CD4-positive, alpha-beta T cell treated with Interleukin-10 for 1 hour (primary cell): ENCODE measurements around the gene SLC6A5.
"Not testable (repeated sequence)": the region's sequence is repeated elsewhere in the genome, so short reads cannot be mapped to it uniquely, and the experiment has no call there.

ENCODE experiments used
- DNase-seq: peaks from one replicate; pipeline ENCODE4 v3.0.0-alpha.2; 2020

SLC6A5 gene

DNA sequence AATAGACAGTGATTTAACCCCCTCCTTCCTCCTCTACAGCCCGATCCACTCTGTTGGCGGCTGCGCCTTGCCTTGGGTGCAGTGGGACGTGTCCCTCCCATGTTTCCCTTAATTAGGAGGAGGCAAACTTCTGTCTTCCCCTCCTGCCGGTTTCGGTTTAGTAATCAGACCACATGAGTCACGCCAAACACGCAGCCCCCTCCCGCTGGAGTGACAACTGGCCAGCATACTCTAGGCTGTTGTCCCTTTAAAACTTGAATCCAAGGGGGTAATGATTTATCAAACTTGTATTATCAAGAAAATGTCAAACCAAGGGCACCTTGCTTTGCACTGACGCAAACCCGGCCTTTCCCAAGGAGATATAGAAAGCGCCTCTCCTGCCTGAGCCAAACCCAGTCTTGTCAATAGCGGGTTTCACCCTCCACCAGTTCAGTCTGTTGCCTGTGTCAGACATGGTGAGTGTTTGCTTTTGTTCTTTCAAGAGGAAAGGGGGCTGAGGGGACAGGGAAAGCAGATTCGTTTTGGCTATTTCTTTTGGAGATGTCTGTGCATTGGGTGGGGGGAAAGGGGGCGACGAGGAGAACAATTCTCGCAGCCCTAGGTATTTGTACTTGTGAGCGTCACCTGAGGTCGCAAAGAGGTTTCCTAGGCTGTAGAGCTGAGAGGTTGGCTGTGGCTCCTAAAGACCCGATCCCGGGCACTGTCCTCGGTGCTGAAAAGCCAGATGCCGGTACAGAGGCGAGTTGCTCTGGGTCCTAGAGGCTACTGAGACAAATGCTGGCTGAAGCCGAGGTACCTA lies at the start of gene SLC6A5:
Gene SLC6A5, plus strand, starts transcription at position 388 of the 799 bp plus-strand sequence. Its CDS starts 65 bp downstream, at position 453.
- no peak for DNase-seq

DNA sequence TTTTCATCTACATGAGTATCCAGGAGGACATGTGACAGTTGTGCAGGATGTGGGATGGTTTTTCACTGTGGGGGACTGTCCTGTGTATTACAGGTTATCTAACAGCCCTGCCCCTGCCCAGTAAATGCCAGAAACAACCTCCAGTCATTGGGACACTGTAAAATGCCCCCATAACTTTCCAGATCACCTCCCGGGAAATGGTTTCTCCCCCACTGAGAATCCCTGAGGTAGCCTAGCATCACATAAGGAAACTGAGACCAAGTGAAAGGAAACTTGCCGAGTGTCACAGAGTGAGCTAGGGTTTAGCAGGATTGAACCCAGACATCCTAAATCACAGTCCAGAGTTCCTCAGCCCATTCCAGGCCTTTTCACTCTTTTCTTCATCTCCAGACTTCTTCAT lies 48.3 kb upstream of the SLC6A5 start:
- DNase-seq, result no peak

DNA sequence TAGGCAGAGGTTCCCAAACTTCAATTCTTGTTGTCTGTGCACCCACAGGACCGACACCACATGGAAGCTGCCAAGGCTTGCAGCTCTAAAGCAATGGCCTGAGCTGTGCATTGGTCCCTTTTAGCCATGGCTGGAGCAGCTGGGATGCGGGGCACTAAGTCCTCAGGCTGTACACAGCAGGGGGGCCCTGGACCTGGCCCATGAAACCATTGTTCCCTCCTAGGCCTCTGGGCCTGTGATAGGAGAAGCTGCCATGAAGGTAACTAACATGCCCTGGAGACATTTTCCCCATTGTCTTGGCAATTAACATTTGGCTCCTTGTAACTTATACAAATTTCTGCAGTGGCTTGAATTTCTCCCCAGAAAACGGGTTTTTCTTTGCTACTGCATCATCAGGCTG lies 43.6 kb upstream of the SLC6A5 start:
- no peak for DNase-seq

DNA sequence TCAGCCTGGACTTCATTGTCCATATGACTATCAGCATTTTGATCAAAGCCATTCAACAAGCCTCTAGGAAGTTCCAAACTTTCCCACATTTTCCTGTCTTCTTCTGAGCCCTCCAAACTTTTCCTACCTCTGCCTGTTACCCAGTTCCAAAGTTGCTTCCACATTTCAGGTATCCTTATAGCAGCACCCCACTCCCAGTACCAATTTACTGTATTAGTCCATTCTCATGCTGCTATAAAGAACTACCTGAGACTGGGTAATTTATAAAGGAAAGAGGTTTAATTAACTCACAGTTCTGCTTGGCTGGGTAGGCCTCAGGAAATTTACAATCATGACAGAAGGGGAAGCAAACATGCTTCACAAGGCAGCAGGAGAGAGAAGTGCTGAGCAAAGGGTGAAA lies 43.0 kb upstream of the SLC6A5 start:
- DNase-seq, result not testable (repeated sequence)

DNA sequence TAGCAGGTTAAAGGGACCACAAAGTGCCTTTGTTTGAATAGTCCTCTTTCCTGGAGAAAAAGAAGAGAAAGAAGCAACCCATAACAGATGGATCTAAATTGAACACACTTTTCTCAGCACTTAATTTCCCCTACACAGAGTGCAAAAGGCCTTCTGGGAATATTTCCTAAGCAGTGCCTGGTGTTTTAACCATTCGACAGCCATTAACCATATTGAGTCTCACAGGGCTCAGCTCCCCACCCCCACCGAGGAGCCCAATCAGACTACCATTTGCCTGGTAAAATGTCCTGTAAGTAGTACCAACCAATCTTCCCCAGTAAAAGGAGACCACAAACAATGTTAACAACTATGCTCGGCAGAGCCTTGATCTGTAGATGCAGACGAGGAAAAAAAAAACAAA lies 40.7 kb upstream of the SLC6A5 start:
- no peak for DNase-seq

DNA sequence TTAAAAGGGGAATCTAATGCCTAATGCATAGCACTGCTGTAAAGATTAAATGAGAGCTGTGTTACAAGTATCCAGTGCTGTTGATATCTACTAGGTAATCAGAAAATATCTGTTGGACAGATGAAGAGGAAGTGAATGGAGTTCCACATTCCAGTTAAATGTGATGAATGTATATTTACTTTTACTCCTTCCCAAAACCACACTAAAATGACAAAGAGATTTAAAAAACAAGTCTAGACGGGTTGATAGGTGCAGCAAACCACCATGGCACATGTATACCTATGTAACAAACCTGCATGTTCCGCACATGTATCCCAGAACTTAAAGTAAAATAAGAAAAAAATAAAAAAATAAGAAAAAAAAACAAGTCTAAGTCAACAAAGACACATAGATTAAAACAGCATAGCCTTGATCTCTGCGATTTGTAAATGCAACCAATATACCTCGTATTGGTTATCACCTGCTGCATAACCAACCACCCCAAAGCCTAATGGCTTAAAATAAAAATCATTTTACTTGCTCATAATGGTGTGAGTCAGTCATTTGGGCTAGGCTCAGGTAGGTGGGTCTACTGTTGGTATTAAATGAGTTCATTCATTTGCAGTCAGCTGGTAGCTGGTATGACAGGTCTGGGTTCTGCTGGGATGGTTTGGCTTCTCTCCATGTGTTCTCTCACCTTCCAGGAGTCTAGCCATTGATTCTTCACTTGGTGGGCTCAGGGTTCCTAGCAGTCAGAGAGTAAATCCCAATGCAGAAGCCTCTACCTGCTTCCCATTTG lies 39.7 kb upstream of the SLC6A5 start:
- DNase-seq, result no peak

DNA sequence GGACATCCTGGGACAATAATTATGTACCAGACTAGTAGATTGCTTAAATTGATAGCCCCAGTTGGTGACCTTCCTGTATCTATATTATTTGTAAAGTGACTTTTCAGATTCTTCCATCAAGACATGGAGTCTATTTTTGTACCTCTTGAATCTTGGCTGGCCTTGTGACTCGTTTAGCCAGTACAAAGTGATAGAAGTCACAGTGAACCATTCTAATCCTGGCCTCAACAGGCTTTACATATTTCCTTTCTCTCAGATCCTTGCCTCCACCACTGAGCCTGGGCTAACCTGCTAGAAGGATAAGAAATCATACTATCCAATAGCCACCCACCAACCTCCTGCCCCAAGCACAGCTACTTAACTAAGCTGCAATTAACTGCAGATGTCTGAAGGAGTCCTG lies 37.5 kb upstream of the SLC6A5 start:
- DNase-seq, result no peak

DNA sequence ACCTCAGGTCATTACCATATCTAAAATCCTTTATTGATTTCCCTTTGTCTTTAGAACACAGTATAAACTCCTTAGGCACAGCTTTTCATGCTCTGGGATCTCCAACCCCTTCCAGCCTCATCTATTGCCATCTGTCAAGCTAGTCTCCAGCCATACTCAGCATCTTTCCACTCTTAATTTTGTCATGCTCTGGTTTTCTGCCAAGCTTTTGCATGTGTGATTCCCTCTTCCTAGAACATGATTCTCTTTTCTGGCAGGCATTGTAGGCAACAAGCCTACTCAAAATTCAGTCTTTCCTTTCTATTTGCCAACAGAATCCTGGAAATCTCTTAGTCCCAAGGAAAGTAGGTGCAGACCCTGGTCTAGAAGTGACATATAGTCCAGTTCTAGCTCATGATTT lies 35.5 kb upstream of the SLC6A5 start:
- no peak for DNase-seq

DNA sequence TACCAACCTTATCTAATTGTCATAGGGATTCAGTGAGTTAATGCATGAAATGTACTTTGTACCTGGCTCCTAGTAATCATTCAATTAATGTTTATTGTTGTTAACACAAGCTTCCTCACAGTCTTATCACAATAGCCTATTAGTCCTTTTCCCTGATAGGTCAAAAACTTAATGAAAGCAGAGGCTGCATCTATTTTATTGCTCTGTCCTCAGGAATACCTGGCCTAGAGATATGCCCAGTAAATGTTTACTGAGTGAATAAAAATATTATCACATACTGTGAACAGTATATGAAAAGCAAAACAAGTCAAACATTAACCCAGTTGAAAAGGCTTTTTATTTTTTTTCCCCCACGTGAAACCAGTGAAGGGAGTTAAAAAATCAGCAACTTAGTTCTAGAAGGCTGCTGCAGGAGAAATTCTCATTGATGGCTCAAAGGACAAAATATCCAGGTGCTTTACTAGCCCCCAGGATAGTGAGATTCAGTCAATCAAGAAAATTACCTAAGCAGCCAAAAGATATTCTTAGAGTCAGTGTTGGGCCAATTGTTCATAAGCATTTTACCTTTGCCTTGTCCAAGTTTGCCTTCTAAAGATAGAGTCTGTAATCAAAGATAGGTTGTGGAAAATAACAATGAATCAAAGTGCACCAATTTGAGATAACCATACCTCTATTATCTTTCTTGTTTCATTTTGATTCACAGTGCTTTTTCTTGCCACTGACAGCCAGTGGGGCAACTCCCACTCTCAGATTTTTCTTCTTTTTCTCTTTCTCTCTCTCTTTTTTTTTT lies 34.4 kb upstream of the SLC6A5 start:
- DNase-seq, result no peak

DNA sequence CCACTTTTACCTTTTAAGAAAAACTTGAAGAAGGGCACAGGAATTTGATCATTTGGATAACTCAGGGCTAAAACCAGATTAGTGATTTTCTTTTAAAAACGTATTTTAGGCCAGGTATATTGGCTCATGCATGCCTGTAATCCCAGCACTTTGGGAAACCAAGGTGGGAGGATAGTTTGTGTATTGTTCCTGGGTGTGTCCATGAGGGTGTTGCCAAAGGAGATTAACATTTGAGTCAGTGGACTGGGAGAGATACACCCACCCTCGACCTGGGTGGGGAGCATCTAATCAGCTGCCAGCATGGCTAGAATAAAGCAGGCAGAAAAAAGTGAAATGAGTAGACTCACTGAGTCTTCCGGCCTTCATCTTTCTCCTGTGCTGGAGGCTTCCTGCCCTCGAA lies 33.3 kb upstream of the SLC6A5 start:
- not testable (repeated sequence) for DNase-seq

DNA sequence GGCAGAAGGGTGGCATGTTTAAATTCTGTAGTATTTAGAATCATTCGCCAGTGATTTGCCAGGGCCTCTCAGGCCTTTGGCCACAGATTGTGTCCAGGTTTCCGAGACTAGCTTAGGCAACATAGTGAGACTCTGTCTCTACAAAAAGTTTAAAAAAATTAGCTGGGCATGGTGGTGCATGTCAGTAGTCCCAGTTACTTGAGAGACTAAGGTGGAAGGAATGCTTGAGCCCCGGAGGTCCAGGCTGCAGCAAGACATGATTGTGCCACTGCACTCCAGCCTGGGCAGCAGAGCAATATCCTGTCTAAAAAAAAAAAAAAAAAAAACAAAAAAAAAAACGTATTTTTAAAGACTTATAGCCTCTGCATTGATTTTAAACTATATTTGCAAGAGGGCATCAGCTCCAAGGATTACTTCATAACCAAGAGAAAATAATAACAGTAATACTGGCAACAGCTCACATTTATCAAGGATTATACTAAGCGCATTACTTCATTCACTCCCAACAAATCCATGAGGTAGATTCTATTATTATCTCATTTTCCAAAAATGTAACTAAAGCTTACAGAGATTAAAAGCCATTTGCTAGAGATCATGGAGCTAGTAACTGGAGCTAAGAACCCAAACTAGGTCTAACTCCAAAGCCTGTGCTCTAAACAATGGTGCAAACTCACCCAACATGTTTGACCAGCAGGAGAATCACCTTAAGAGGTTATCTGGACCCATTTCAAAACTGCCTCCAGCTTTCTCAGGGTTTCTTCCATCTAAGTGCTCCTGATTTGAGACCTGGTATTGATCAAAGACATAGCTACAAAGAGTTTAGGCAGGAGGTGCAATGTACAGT lies 32.6 kb upstream of the SLC6A5 start:
- no peak for DNase-seq

DNA sequence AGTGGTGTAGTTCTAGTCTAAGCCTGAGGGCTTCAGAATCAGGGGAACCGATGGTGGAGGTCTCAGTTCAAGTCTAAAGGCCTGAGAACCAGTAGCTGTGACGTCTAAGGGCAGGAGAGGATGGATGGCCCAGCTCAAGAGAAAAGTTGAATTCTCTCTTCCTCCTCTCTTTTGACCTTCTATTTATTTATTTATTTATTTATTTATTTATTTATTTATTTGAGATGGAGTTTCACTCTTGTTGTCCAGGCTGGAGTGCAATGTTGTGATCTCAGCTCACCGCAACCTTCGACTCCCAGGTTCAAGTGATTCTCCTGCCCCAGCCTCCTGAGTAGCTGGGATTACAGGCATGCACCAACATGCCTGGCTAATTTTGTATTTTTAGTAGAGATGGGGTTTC lies 19.7 kb upstream of the SLC6A5 start:
- DNase-seq, result not testable (repeated sequence)

DNA sequence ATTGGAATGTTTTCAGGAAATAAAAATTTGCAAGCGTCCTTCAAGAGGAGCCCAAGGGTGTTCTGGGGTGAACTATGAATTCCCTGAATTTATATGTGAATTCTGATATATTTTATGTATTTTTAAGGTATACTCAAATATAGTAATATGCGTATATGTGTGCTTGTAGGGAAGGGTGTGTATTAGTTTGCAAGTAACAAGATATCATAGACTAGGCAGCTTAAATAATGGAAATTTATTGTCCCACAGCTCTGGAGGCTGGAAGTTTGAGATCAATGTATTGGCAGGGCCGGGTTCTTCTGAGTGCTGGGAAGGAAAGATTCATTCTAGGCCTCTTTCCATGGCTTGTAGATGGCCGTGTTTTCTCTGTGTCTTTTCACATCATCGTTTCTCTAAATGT lies 16.2 kb upstream of the SLC6A5 start:
- no peak for DNase-seq

DNA sequence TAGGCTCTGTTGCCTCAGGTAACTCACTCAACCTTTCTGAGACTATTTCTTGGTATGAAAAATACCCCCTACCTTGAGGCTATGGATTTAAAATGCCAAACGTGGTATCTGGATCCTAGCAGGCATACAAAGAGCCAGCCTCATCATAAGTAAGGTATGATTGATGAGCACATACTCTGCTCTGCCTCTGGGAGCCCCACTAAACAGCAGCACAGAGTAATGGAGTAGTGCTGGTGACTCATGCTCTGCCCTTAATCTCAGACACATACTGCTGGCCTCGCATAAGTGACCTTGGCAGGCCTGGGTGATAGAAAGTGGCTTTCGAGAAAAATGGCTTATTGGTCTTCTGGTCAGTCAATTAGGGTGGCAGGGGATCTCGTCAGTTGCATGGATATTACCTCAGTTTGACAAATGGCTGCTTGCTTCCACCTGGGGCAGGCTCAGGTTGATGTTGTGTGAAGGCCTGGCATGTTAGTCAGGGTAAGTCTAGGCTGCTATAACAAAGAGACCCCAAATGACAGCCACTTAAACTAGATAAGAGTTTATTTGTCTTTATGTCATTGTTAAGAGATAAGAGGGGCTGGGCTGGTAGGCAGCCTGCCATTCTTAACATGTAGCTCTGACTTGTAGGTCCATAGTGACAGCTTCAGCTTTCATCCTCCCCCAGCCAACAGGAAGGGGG lies 15.2 kb upstream of the SLC6A5 start:
- DNase-seq, result no peak

DNA sequence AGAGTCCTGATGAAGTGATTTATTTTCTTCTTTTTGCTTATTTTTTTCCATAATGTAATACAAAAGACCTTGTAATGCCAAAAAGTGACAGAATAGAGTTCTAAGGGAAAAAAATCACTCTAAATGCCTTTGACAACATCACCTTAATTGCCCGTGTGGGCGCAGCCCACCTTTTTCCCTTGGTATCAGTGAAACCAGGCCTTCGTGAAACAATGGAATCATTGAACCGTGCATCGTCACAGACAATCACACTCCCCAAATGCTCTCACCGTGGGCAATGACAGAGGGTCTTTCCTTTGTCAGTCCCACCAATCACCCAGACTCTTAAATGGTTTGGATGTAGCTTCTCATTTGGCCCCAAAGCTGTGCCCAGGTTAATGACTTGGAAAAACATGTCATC lies 9.6 kb upstream of the SLC6A5 start:
- DNase-seq, result no peak

DNA sequence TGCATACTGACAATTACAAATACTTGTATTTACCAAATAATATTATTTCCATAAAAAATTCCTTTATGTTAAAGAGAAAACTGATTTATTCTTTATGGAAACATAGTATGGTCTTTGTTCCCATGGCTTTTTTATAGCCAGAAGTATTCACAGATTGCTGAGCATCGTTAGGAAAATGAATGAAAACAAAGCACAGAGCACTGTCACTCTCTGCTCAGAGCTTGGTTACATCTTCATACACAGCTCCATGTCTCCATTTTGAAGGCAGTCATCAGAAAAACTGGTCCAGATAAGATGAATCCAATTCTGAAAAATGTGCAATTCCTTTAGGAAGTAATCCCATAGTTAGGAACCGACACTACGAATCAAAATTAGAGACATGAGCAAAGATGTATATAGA lies 9.0 kb upstream of the SLC6A5 start:
- no peak for DNase-seq

DNA sequence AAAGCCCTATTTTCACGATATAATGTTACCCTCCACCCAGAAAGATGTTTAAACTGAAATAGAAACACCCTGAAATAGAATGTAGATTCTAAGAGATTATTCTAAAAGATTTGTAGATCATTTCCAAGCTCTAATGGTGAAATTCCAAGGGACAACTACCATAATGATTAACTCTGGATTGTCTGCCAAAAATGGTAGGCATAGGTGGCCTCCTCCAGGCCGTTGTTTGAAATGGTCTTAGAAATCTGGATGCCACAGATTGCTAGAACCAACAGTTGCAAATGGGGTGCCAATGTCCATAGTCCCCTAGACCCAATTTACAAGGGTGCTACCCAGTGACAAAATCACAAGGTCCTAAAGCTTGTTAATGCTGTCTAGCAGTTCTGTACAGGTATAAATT lies 6.7 kb upstream of the SLC6A5 start:
- DNase-seq, result no peak

DNA sequence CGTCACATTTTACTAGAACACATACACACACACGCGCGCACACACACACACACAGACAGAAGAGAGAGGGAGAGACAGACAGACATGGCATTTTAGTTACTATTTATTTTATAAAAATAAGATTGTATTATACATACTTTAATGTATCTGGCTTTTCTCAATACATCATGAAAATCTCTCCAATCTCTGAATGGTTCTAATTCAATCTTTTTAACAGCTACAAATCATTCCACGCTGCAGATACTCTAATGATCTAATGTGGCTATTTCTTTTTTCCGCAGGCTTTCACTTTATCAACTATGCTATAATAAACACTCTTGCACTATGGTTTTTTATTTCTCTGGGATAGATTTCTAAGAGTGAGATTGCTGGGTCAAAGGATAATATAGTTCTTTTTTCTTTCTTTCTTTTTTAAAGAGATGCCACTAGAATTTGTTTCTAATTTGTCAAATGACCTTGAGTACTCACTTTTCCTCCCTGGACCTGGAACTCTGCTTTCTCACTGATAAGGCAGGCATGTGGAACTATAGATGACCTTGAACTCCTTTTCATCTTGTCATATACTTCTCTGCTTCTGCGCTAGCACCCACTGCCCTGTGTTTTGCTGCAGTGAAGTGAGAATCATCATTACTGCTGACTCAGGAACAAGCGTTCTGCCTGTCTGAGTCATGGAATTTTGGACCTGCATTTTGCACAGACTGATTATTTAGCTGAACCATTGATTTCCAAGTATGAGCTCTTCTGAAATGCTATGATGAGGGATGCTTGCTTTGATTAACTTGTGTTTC lies 4.9 kb upstream of the SLC6A5 start:
- no peak for DNase-seq

DNA sequence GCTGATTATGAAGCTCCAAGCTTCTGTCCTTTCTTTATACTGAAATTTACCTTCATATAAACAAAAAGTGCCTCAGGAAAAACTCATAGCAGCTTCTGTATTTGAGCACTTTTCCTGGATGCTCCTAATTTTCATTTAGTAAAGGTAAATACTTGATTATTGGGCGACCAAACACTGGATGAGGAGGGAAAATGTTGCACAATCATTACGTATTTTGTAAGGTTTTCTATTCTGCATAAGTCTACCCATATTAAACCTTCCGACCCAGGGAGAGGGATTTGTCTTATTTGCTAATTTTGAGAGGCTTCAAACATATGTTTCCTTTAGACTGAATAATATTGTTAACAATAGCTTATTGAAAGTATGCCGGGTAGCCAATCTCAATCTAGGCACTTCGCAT lies 4.3 kb upstream of the SLC6A5 start:
- no peak for DNase-seq

DNA sequence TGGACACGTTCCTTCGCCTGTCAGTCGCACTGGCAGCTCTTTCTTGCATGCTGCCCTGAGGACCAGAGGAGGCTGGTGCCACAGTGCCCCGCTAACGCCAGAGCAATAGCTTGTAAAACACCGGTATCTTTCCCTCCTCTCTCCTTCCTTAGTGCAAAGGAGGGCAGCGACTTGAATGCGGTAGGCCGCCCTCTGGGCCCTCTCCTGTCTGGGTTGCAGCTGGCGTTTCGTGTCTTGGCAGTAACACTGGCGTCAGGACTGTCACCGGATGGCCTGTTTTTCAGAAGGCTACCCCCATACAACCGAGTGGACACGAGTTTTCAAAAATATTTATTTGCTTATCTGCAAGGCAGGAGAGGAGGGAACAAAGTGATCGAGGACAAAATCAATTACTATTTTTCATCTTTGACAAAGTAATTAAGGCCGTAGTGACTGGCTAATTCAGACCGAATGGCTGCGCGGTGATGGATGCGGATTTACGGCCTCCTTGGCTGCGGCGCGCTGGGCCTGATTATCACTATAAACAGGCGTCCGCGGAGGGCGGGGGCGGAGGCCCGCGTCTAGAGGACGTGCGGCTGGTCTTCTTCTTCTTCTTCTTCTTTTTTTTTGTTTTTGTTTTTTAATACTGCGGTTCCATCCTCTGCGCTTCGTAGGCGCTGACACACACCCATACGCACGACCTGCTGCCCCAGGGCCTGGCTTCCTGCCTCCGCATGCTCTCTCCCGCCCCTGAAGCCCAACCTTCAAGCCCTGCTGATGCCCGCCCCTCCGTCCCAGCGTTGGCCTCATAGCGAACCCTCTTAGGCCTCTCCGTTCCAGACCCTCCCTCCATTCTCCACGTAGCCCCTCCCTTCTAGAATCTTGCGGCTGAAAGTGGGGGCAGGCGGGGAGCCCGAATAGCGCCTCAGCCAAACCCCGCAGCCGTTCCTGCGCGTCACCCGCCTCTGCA lies 2.9 kb upstream of the SLC6A5 start:
- no peak for DNase-seq
